Tongue (tissue), 2 donors: Measurements from ENCODE around the gene GRAMD1B. TPM values are rescaled to one million over a fixed set of nuclear protein-coding genes. Genes with fewer than 3 reads are reported as not detected.

ENCODE experiments used
- DNase-seq: peaks from one replicate; pipeline ENCODE4 v3.0.0-alpha.2; 2015
- total RNA-seq: library from RNA; depleted of rRNA; stranded (reverse); fragments of >200 nt; gene quantifications from one replicate; pipeline ENCODE4 v1.2.3, GENCODE V29; 2014

Gene GRAMD1B
- total RNA-seq, 1 donor from 2014 or later = 9.7 TPM

GRCh38 chr11:123588117-123588863 lies 158.2 kb downstream of the GRAMD1B start:
- DNase-seq = no peak

- DNase-seq = no peak
These were observed 158.8 kb downstream of the GRAMD1B start for GRCh38 chr11:123588864-123589262.

GRCh38 chr11:123590296-123590912 lies 160.3 kb downstream of the GRAMD1B start:
- DNase-seq = peak; percentile 84

GRCh38 chr11:123593570-123593969 lies 163.5 kb downstream of the GRAMD1B start:
- DNase-seq = no peak

- no peak for DNase-seq
These were observed 164.3 kb downstream of the GRAMD1B start for GRCh38 chr11:123594188-123594901.

- no peak for DNase-seq
These were observed 164.9 kb downstream of the GRAMD1B start for GRCh38 chr11:123594921-123595320.

GRCh38 chr11:123597859-123598258 lies 167.8 kb downstream of the GRAMD1B start:
- no peak for DNase-seq

- DNase-seq = no peak
These were observed 171.1 kb downstream of the GRAMD1B start for GRCh38 chr11:123601136-123601535.

- no peak for DNase-seq
These were observed 171.7 kb downstream of the GRAMD1B start for GRCh38 chr11:123601743-123602142.

- no peak for DNase-seq
These were observed 173.6 kb downstream of the GRAMD1B start for GRCh38 chr11:123603666-123604065.

- no peak for DNase-seq
These were observed 177.7 kb downstream of the GRAMD1B start for GRCh38 chr11:123607781-123608180.

- no peak for DNase-seq
These were observed 178.3 kb downstream of the GRAMD1B start for GRCh38 chr11:123608371-123608770.

GRCh38 chr11:123608945-123609344 lies 178.9 kb downstream of the GRAMD1B start:
- DNase-seq = no peak

GRCh38 chr11:123611698-123612097 lies 181.6 kb downstream of the GRAMD1B start:
- no peak for DNase-seq

GRCh38 chr11:123616505-123617198 lies 186.6 kb downstream of the GRAMD1B start:
- peak; percentile 41 for DNase-seq

- no peak for DNase-seq
These were observed 192.5 kb downstream of the GRAMD1B start for GRCh38 chr11:123622576-123622975.

GRCh38 chr11:123624974-123625373 lies 194.9 kb downstream of the GRAMD1B start:
- DNase-seq = no peak

GRCh38 chr11:123628936-123629683 lies 199.0 kb downstream of the GRAMD1B start:
- peak; percentile 22 for DNase-seq

- peak; percentile 9 for DNase-seq
These were observed 200.1 kb downstream of the GRAMD1B start for GRCh38 chr11:123630126-123630608.

GRCh38 chr11:123640029-123640428 lies 210.0 kb downstream of the GRAMD1B start:
- no peak for DNase-seq

GRCh38 chr11:123640677-123641494 lies 210.8 kb downstream of the GRAMD1B start:
- DNase-seq = peak; percentile 64
